Subcutaneous abdominal adipose tissue (tissue), 5 donors: ENCODE data around the gene POU6F2.
"Not testable (repeated sequence)": the region's sequence is repeated elsewhere in the genome, so short reads cannot be mapped to it uniquely, and the experiment has no call there.

Source experiments
- H3K27ac ChIP-seq: one replicate; pipeline ENCODE4 v1.7.0; 2013; ENCODE audit warnings: low read depth, mild to moderate bottlenecking, inconsistent platforms, low read length, moderate library complexity
- H3K27me3 ChIP-seq, 5 donors: one replicate each; pipeline ENCODE4 v1.7.0; 2013; ENCODE audit warnings: low read length in 5 of 5, inconsistent platforms in 1 of 5; ENCODE audit not compliant: control insufficient read depth in 5 of 5, insufficient read depth in 4 of 5
- H3K36me3 ChIP-seq, 5 donors: one replicate each; pipeline ENCODE4 v1.7.0; 2013; ENCODE audit warnings: low read length in 5 of 5; ENCODE audit not compliant: control insufficient read depth in 5 of 5, insufficient read depth in 5 of 5
- H3K4me1 ChIP-seq, 5 donors: one replicate each; pipeline ENCODE4 v1.7.0; 2013; ENCODE audit warnings: low read length in 5 of 5, mild to moderate bottlenecking in 3 of 5, moderate library complexity in 1 of 5; ENCODE audit not compliant: control insufficient read depth in 5 of 5, insufficient read depth in 5 of 5
- H3K4me3 ChIP-seq, 5 donors: one replicate each; pipeline ENCODE4 v1.7.0; 2013; ENCODE audit warnings: low read length in 5 of 5, low read depth in 1 of 5
- H3K9ac ChIP-seq, 5 donors: one replicate each; pipeline ENCODE4 v1.7.0; 2013; ENCODE audit warnings: low read length in 5 of 5, mild to moderate bottlenecking in 4 of 5, moderate library complexity in 3 of 5
- H3K9me3 ChIP-seq, 5 donors: one replicate each; pipeline ENCODE4 v1.7.0; 2013; ENCODE audit warnings: low read length in 5 of 5; ENCODE audit not compliant: control insufficient read depth in 5 of 5
- donor health status: healthy.
- donor health status: healthy.
- donor health status: healthy.
- donor health status: healthy.
- donor health status: healthy.

Gene POU6F2

DNA sequence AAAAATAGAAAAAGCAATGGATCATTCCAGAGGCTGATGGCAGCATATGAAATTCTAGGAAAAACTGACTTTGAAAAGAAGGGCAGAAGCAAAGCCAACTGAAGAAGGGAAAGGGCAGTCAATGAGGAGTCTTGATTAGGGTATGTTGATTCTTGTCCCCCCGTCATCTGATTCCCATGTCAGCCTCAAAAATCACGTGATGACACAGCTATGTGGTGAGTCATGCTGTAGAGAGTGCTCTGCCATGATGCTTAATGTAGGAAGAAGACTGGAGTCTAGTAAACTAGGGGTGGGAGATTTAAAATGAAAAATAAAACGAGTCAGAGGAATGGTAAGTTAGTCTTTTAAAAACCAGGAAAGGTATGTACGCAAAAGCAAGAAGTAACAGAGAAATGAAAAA is 3.9 kb upstream of the POU6F2 start:
- H3K4me3 ChIP-seq, result no peak overlapping the region
- H3K27me3 ChIP-seq, result peaks cover 9 to 18% (median 12%) of the 10 kb centered on the region in 5 donors
- H3K27ac ChIP-seq, result no peak overlapping the region
- no peaks in the 10 kb centered on the region for H3K36me3 ChIP-seq
- H3K4me1 ChIP-seq, result peaks cover 0 to 6% (median 5%) of the 10 kb centered on the region in 5 donors
- H3K9ac ChIP-seq, result no peak overlapping the region
- no peaks in the 10 kb centered on the region for H3K9me3 ChIP-seq

DNA sequence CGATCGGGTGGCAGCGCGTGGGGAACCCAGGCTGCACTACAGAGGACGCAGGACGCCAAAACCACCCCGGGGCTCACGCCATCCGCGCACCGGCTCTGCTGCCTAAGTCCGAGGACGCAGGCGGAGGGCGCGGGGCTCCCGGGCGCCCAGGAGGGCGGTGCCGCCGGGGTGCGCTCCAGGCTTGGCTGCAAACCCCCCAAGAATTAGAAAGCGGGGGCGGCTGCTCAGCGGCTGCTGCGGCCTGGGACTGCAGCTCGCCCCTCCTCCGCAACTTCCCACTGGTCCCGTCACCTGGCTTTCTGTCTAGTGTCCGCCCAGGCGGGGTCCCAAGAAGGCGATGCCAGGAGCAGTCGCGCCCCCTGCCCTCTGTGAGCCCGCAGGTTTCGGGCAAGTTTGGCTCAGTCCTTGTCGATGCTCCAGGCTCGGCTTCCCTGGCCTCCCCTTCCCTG is 1.7 kb upstream of the POU6F2 start:
- no peaks in the 10 kb centered on the region for H3K9me3 ChIP-seq
- H3K27me3 ChIP-seq, result peaks cover 9 to 21% (median 12%) of the 10 kb centered on the region in 5 donors
- peak overlapping the region in 2 of 5 donors; percentile 30 to 56 for H3K4me3 ChIP-seq
- no peaks in the 10 kb centered on the region for H3K36me3 ChIP-seq
- H3K4me1 ChIP-seq, result peaks cover 0 to 6% (median 5%) of the 10 kb centered on the region in 5 donors
- no peak overlapping the region for H3K27ac ChIP-seq
- H3K9ac ChIP-seq, result no peak overlapping the region

DNA sequence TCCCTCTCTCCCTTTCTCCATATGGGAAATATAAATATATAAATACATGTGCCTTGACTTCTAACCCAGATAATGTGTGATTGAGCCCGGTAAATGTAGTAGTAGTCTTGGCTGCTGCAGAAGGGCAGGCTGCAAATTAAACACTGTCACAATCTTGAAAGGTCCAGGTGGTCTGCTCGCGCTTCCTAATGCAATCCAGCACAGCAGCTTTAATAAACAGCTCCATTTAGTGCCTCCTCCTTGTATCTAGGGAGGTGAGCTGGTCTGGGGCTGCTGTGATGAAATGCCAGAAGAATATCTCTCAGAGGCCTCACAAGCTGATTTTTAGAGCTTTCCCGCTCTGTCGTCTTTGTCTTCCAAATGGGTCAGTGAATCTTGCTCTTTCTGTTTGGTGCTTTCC is 782 bp downstream of the POU6F2 start:
- H3K4me3 ChIP-seq, result no peak overlapping the region
- no peaks in the 10 kb centered on the region for H3K9me3 ChIP-seq
- H3K36me3 ChIP-seq, result no peaks in the 10 kb centered on the region
- peaks cover 0 to 10% (median 6%) of the 10 kb centered on the region in 5 donors for H3K4me1 ChIP-seq
- H3K27me3 ChIP-seq, result peaks cover 11 to 21% (median 12%) of the 10 kb centered on the region in 5 donors
- no peak overlapping the region for H3K27ac ChIP-seq
- no peak overlapping the region for H3K9ac ChIP-seq

DNA sequence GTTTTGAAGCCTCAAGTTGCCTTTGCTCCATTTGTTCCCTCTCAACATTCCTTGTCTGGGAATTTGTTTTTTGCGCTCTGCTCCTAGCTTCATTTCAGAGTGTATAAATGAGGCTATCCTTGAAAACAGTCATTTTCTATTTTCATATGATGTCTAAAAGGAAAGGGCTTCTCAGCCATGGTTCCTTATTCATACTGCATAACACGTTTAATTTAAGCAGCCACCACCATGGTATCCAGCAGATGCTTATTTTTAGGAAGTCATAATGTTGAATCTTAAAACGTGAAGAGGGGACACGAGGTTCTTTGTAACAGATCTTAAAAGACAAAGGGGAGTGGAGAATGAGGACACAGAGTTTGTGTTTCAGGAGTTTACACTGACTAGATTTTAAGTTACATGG is 14.5 kb downstream of the POU6F2 start:
- Histone ChIP-seq H3K4me3 (no peak overlapping the region), H3K4me1 (no peaks in the 10 kb centered on the region), H3K27me3 (peaks cover 0 to 4% (median 0%) of the 10 kb centered on the region in 5 donors), H3K27ac (no peak overlapping the region), H3K9ac (no peak overlapping the region), H3K36me3 (no peaks in the 10 kb centered on the region), H3K9me3 (no peaks in the 10 kb centered on the region)

DNA sequence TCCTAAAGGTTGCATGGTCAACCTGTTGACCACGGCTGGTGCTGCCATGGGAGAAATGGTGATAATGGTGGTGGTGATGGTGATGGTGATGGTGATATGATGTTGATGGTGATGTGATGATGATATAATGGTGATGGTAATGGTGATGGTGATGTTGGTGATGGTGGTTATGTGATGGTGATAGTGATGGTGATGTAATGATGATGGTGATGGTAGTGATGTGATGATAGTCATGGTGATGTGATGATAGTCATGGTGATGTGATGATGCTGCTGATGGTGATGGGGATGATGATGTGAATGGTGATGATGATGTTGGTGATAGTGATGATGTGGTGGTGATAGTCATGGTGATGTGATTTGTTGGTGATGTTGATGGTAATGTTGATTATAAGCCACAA is 23.9 kb downstream of the POU6F2 start:
- Histone ChIP-seq H3K27me3 (no peaks in the 10 kb centered on the region), H3K36me3 (no peaks in the 10 kb centered on the region), H3K9ac (no peak overlapping the region), H3K4me3 (no peak overlapping the region), H3K9me3 (no peaks in the 10 kb centered on the region), H3K4me1 (no peaks in the 10 kb centered on the region), H3K27ac (no peak overlapping the region)

DNA sequence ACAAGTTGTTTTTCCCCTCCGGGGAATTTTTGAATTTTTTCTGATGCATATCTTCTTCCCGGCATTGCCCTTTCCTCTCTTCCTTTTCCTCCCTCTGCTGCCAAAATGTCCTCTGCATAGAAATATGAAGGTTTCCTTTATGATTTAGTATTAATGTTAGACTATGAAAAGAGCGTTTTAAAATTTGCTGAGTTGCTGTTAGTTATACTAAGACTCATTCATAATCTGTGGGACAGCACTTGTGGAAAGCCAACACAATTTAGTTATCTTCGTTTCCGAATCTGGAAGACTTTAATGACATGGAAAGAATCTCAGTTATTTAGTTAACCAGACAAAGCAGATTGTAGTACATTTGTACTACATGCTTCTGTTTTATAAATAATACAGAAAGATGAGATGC is 25.0 kb downstream of the POU6F2 start:
- no peak overlapping the region for H3K9ac ChIP-seq
- H3K27ac ChIP-seq, result no peak overlapping the region
- no peaks in the 10 kb centered on the region for H3K36me3 ChIP-seq
- no peak overlapping the region for H3K4me3 ChIP-seq
- no peaks in the 10 kb centered on the region for H3K27me3 ChIP-seq
- H3K9me3 ChIP-seq, result no peaks in the 10 kb centered on the region
- no peaks in the 10 kb centered on the region for H3K4me1 ChIP-seq

DNA sequence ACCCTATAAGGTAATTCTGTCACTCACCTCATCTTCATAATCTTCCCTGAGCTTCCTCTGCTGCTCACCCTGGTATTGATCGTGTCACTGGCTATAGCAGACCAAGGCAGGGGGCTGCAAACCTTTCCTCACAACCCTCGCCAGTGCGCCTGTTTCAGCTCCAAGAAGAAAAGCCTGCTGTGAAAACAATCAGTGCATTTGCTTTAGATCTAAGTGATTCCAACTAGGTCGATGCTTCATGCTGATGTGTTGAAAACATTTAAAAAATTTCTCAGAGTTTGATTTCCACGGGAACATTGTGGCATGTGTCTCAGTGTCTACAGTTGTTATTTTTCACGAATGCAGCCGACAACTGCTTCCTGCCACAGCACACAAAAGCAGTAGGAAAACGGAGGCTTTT is 27.3 kb downstream of the POU6F2 start:
- no peaks in the 10 kb centered on the region for H3K27me3 ChIP-seq
- H3K4me3 ChIP-seq, result no peak overlapping the region
- no peak overlapping the region for H3K27ac ChIP-seq
- H3K9me3 ChIP-seq, result no peaks in the 10 kb centered on the region
- H3K36me3 ChIP-seq, result no peaks in the 10 kb centered on the region
- H3K9ac ChIP-seq, result no peak overlapping the region
- H3K4me1 ChIP-seq, result no peaks in the 10 kb centered on the region

DNA sequence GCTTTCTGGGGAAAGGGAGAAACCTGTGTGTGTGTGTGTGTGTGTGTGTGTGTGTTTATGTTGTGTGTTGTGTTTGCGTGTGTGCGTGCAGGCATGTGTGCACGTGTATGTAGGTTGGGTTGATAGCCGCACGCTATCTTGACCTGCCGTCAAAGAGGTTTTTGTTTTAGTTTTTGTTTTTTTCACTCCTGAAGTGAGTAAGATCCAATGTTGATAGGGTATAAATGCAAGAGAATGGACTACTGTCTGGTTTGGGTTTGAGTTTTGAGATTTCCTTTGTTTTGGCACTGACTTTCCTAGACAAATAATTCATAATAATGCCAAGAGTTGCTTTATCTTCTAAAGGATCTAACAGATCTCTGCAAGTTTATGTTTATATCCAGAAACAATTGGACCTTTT is 27.8 kb downstream of the POU6F2 start:
- Histone ChIP-seq H3K4me1 (no peaks in the 10 kb centered on the region), H3K27ac (no peak overlapping the region), H3K9ac (no peak overlapping the region), H3K4me3 (no peak overlapping the region), H3K9me3 (no peaks in the 10 kb centered on the region), H3K27me3 (no peaks in the 10 kb centered on the region), H3K36me3 (no peaks in the 10 kb centered on the region)

DNA sequence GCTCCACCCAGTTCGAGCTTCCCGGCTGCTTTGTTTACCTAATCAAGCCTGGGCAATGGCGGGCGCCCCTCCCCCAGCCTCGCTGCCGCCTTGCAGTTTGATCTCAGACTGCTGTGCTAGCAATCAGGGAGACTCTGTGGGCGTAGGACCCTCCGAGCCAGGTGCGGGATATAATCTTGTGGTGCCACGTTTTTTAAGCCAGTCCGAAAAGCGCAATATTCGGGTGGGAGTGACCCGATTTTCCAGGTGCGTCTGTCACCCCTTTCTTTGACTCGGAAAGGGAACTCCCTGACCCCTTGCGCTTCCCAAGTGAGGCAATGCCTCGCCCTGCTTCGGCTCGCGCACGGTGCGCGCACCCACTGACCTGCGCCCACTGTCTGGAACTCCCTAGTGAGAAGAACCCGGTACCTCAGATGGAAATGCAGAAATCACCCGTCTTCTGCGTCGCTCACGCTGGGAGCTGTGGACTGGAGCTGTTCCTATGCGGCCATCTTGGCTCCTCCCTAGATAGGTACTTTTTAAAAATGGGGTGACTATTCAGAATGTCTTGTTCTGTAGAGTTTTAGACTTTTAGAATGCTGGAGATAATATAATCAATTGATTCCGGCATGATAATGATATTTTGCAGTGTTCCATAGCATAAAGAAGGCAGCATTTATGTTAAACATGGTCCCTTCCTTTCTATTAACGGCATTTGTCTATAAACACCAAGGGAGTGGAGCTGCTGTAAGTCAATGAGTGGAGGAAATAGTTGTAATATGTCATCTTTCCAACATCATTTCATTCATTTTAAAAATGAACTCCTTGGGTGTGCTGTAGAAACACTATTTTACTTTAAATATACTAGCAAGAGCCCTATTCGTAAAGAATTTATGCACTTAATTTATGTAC is 35.6 kb downstream of the POU6F2 start:
- H3K9ac ChIP-seq, result not testable (repeated sequence)

DNA sequence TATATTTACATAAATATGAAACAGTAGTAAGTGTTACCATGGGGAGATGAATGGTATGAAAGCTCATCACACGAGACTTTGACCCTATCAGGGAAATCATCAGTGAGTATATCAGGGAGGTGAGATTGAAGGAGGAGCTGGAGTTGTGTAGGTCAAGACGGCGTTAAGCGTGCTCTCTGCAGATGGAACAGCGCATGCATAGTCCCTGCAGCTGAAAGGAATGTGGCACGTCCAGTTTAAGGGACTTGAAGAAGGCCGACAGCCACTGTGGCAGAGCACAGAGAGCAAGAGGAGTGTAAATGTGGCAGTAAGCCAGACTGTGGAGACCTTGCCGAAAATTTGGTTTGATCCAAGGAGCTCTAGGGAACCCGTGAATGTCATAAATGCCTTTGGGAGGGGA is 38.9 kb downstream of the POU6F2 start:
- Histone ChIP-seq H3K27ac (no peak overlapping the region), H3K27me3 (no peaks in the 10 kb centered on the region), H3K4me3 (no peak overlapping the region), H3K9me3 (no peaks in the 10 kb centered on the region), H3K36me3 (no peaks in the 10 kb centered on the region), H3K9ac (no peak overlapping the region), H3K4me1 (no peaks in the 10 kb centered on the region)

More for the DNA sequence above, 35.6 kb downstream of the POU6F2 start:
- H3K9me3 ChIP-seq, H3K27ac ChIP-seq, H3K27me3 ChIP-seq, H3K4me1 ChIP-seq, H3K36me3 ChIP-seq, H3K4me3 ChIP-seq: not testable (repeated sequence)
